CD4-positive, alpha-beta T cell treated with Interleukin-17A for 1 hour (primary cell): ENCODE data around the gene SBF2.
A peak's percentile ranks its signal among the peaks of the same experiment; 100 is the strongest.

ENCODE experiments used
- DNase-seq: peaks from one replicate; pipeline ENCODE4 v3.0.0-alpha.2; 2020

The SBF2 gene

GRCh38 chr11:9878936-9879335, 415.1 kb downstream of the SBF2 start:
- no peak for DNase-seq

GRCh38 chr11:9876331-9876730, 417.7 kb downstream of the SBF2 start:
- no peak for DNase-seq

- DNase-seq = no peak
Observed at GRCh38 chr11:9875862-9876261, 418.2 kb downstream of the SBF2 start.

- DNase-seq = no peak
Observed at GRCh38 chr11:9875399-9875798, 418.6 kb downstream of the SBF2 start.

GRCh38 chr11:9874466-9874865, 419.6 kb downstream of the SBF2 start:
- DNase-seq = no peak

GRCh38 chr11:9868641-9869040, 425.4 kb downstream of the SBF2 start:
- no peak for DNase-seq

GRCh38 chr11:9862981-9863380, 431.0 kb downstream of the SBF2 start:
- DNase-seq = no peak

- DNase-seq = peak; percentile 54
Observed at GRCh38 chr11:9861860-9862725, 431.9 kb downstream of the SBF2 start.

- DNase-seq = no peak
Observed at GRCh38 chr11:9859554-9860305, 434.3 kb downstream of the SBF2 start.

- peak; percentile 5 for DNase-seq
Observed at GRCh38 chr11:9858822-9859221, 435.2 kb downstream of the SBF2 start.

GRCh38 chr11:9858218-9858617, 435.8 kb downstream of the SBF2 start:
- DNase-seq = no peak

GRCh38 chr11:9855579-9856287, 438.3 kb downstream of the SBF2 start:
- DNase-seq = no peak

- DNase-seq = no peak
Observed at GRCh38 chr11:9853929-9854552, 440.0 kb downstream of the SBF2 start.

GRCh38 chr11:9852465-9852864, 441.6 kb downstream of the SBF2 start:
- DNase-seq = no peak

GRCh38 chr11:9851366-9851765, 442.7 kb downstream of the SBF2 start:
- no peak for DNase-seq

GRCh38 chr11:9850224-9850895, 443.7 kb downstream of the SBF2 start:
- no peak for DNase-seq

GRCh38 chr11:9849389-9849788, 444.6 kb downstream of the SBF2 start:
- DNase-seq = no peak

GRCh38 chr11:9847636-9848035, 446.4 kb downstream of the SBF2 start:
- no peak for DNase-seq

- no peak for DNase-seq
Observed at GRCh38 chr11:9842923-9843322, 451.1 kb downstream of the SBF2 start.

GRCh38 chr11:9840460-9841004, 453.5 kb downstream of the SBF2 start:
- peak; percentile 11 for DNase-seq

- DNase-seq = no peak
Observed at GRCh38 chr11:9839550-9839949, 454.5 kb downstream of the SBF2 start.

- DNase-seq = no peak
Observed at GRCh38 chr11:9838961-9839360, 455.1 kb downstream of the SBF2 start.
